SU-DHL-6 (cell line): ENCODE results near the gene HOXD9.

ENCODE experiments used
- H2AFZ ChIP-seq: fragments of 200-600 bp; sonication (generic); 2 replicates; pipeline ENCODE4 v1.6.1; 2014; ENCODE audit warnings: low read depth, mild to moderate bottlenecking, moderate library complexity, mixed read lengths, antibody characterized with exemption, low read length; ENCODE audit not compliant: severe bottlenecking
- H3F3A ChIP-seq: fragments of 200-600 bp; shearing (Covaris generic); 2 replicates; pipeline ENCODE4 v1.6.0; 2016; ENCODE audit warnings: antibody characterized with exemption, mild to moderate bottlenecking; ENCODE audit not compliant: insufficient read depth
- H3K27ac ChIP-seq: fragments of 200-600 bp; sonication (generic); 2 replicates; pipeline ENCODE4 v1.5.1; 2016; ENCODE audit warnings: low read depth, mild to moderate bottlenecking, low read length, moderate library complexity, mixed read lengths
- H3K27me3 ChIP-seq: fragments of 200-600 bp; sonication (generic), shearing (Covaris generic); 2 replicates; pipeline ENCODE4 v1.6.0; 2014; ENCODE audit warnings: mild to moderate bottlenecking, low read length
- H3K36me3 ChIP-seq: fragments of 200-600 bp; sonication (generic); 2 replicates; pipeline ENCODE4 v1.6.1; 2014; ENCODE audit warnings: mild to moderate bottlenecking, low read length, mixed read lengths
- H3K4me2 ChIP-seq: fragments of 300-600, 200-600 bp; shearing (Covaris generic), sonication (generic); 2 replicates; pipeline ENCODE4 v1.6.0; 2014; ENCODE audit warnings: low read length, low read depth, mild to moderate bottlenecking; ENCODE audit not compliant: poor library complexity, severe bottlenecking
- H3K4me3 ChIP-seq: fragments of 200-600 bp; sonication (generic); 2 replicates; pipeline ENCODE4 v1.5.1; 2014; ENCODE audit warnings: antibody characterized with exemption, low read length, mild to moderate bottlenecking, mixed read lengths; ENCODE audit not compliant: insufficient read depth, poor library complexity, severe bottlenecking
- H3K79me2 ChIP-seq: fragments of 200-600 bp; sonication (generic); 2 replicates; pipeline ENCODE4 v1.6.1; 2014; ENCODE audit warnings: mild to moderate bottlenecking, low read length, moderate library complexity; ENCODE audit not compliant: insufficient read depth
- H3K9ac ChIP-seq: fragments of 200-600 bp; sonication (generic); 2 replicates; pipeline ENCODE4 v1.7.0; 2014; ENCODE audit warnings: mild to moderate bottlenecking, low read length
- H3K9me2 ChIP-seq: fragments of 200-600 bp; sonication (generic); replicated peaks from 2 replicates; pipeline ENCODE4 v1.6.1; 2014; ENCODE audit warnings: low read length; ENCODE audit not compliant: insufficient read depth
- H3K9me3 ChIP-seq: fragments of 200-600 bp; sonication (generic); 2 replicates; pipeline ENCODE4 v1.6.1; 2014; ENCODE audit warnings: low read length, mixed read lengths; ENCODE audit not compliant: insufficient read depth
- H4K20me1 ChIP-seq: fragments of 200-600 bp; sonication (generic); 2 replicates; pipeline ENCODE4 v1.6.1; 2014; ENCODE audit warnings: low read depth, mild to moderate bottlenecking, antibody characterized with exemption, low read length, moderate library complexity, mixed read lengths
- EZH2phosphoT487 ChIP-seq: fragments of 200-600 bp; sonication (generic), shearing (Covaris generic); conservative IDR thresholded peaks from 2 replicates; pipeline ENCODE4 v1.6.1; 2018; ENCODE audit warnings: mild to moderate bottlenecking, antibody characterized with exemption, low read length, moderate library complexity, mixed read lengths
- TF ChIP-seq, protein P1 (sequence below): fragments of 200-600 bp; sonication (generic); IDR thresholded peaks from one replicate; pipeline ENCODE4 v1.5.1; 2017; ENCODE audit warnings: antibody characterized with exemption, mild to moderate bottlenecking, low read length, moderate library complexity; ENCODE audit not compliant: insufficient read depth, poor library complexity, severe bottlenecking

HOXD9 gene

DNA sequence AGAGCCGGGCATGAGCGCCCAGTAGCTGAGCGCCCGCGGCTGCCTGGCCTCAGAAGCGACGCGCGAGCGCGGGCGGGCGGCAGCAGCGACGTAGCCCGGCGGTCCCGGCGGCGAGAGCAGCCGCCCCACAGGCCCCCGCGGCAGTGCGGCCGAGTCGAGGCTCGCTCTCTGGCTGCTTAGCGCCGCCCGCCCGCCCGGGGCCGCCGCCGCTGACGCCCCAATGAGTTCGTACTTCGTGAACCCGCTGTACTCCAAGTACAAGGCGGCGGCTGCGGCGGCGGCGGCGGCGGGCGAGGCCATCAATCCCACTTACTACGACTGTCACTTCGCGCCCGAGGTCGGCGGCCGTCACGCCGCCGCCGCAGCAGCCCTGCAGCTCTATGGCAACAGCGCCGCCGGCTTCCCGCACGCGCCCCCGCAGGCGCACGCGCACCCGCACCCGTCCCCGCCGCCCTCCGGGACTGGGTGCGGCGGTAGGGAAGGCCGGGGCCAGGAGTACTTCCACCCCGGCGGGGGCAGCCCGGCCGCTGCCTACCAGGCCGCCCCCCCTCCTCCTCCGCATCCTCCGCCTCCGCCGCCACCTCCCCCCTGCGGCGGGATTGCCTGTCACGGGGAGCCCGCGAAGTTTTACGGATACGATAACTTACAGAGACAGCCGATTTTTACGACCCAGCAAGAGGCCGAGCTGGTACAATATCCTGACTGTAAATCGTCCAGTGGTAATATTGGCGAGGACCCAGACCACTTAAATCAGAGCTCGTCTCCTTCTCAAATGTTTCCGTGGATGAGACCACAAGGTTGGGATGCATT lies 7.8 kb downstream of the HOXD9 start:
- H3K9me3 ChIP-seq, result no peaks in the 10 kb centered on the region
- H3K79me2 ChIP-seq, result no peaks in the 10 kb centered on the region
- TF ChIP-seq, protein P1, sequence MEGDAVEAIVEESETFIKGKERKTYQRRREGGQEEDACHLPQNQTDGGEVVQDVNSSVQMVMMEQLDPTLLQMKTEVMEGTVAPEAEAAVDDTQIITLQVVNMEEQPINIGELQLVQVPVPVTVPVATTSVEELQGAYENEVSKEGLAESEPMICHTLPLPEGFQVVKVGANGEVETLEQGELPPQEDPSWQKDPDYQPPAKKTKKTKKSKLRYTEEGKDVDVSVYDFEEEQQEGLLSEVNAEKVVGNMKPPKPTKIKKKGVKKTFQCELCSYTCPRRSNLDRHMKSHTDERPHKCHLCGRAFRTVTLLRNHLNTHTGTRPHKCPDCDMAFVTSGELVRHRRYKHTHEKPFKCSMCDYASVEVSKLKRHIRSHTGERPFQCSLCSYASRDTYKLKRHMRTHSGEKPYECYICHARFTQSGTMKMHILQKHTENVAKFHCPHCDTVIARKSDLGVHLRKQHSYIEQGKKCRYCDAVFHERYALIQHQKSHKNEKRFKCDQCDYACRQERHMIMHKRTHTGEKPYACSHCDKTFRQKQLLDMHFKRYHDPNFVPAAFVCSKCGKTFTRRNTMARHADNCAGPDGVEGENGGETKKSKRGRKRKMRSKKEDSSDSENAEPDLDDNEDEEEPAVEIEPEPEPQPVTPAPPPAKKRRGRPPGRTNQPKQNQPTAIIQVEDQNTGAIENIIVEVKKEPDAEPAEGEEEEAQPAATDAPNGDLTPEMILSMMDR, result no peak
- TF ChIP-seq EZH2phosphoT487, result no peak
- no peak overlapping the region for H2AFZ ChIP-seq
- H3K27ac ChIP-seq, result no peak overlapping the region
- H4K20me1 ChIP-seq, result no peaks in the 10 kb centered on the region
- H3K4me3 ChIP-seq, result no peak overlapping the region
- no peaks in the 10 kb centered on the region for H3K36me3 ChIP-seq
- no peaks in the 10 kb centered on the region for H3F3A ChIP-seq
- no peak overlapping the region for H3K4me2 ChIP-seq
- no peak overlapping the region for H3K9ac ChIP-seq
- no peaks in the 10 kb centered on the region for H3K9me2 ChIP-seq
- no peaks in the 10 kb centered on the region for H3K27me3 ChIP-seq

DNA sequence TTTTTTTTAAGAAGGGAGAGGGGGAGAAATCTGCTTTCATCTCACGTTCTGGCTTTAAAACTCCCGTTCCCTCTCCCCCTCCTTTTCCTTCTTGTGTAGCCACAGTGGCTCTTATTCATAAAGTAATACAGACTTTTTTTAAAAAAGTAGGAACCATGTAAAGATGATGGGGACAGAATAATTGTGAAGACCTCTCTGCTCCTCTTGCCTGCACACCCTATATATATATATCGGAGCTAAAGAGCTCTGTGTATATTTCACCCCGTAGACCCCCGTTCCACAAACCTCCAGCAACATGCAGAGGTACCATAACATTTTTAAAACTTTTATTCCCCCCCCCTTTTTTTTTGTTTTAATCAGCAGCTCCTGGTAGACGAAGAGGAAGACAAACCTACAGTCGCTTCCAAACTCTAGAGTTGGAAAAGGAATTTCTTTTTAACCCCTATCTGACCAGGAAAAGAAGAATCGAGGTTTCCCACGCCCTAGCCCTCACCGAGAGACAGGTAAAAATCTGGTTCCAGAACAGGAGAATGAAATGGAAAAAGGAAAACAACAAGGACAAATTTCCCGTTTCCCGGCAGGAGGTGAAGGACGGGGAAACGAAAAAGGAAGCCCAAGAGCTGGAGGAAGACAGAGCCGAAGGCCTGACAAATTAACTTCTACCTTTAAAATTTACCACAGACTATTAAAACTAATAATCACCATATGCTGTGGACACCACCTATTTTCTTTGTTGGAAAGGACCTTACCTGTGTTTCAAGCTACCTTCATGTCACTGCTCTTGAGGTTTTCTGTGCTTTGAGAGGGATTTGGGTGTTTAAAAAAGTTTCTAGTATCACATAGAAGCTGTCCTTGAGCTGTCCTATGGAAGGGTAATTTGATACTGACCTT lies 8.7 kb downstream of the HOXD9 start:
- Histone ChIP-seq H3K4me2 (no peak overlapping the region), H3K9me2 (no peaks in the 10 kb centered on the region), H4K20me1 (no peaks in the 10 kb centered on the region), H3K27me3 (no peaks in the 10 kb centered on the region), H3K27ac (no peak overlapping the region), H3K9ac (no peak overlapping the region), H2AFZ (no peak overlapping the region), H3F3A (no peaks in the 10 kb centered on the region), H3K79me2 (no peaks in the 10 kb centered on the region), H3K9me3 (no peaks in the 10 kb centered on the region), H3K4me3 (no peak overlapping the region), H3K36me3 (no peaks in the 10 kb centered on the region)
- no peak for TF ChIP-seq EZH2phosphoT487
- TF ChIP-seq, protein P1, result no peak

DNA sequence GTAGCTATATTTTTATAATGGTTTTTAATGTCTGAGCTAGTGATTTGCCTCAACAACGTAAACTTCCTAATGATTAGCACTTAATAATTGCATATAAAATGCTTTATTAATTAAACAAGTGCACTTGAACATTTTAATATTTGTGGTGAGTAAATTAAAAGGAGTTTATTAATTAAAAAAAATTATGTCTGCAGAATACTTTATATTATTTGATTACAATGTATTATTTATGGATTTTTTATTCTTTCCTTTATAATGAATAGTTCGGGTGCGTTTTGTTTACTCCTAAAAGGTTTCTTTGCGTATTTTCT lies 9.3 kb downstream of the HOXD9 start:
- TF ChIP-seq, protein P1, result no peak
- TF ChIP-seq EZH2phosphoT487, result no peak
- Histone ChIP-seq H3K36me3 (no peaks in the 10 kb centered on the region), H3K4me2 (no peak overlapping the region), H3K27me3 (no peaks in the 10 kb centered on the region), H3K4me3 (no peak overlapping the region), H3K27ac (no peak overlapping the region), H4K20me1 (no peaks in the 10 kb centered on the region), H3K9me2 (no peaks in the 10 kb centered on the region), H3K79me2 (no peaks in the 10 kb centered on the region), H2AFZ (no peak overlapping the region), H3K9ac (no peak overlapping the region), H3F3A (no peaks in the 10 kb centered on the region), H3K9me3 (no peaks in the 10 kb centered on the region)
